ENCODE data around the gene TMIE.

GRCh38 chr3:46729038-46729437, 27.8 kb downstream of the TMIE start:
- TF ChIP-seq CTCF (IDR thresholded peaks at IDR 0.05) = no peak
- TF ChIP-seq POLR2A (IDR thresholded peaks at IDR 0.05) = no peak
